Stimulated activated CD4-positive, alpha-beta T cell treated with anti-CD3 and anti-CD28 coated beads, Interleukin-1b, Interleukin-23, amount 100 ng/mL, for 4 hours (primary cell): Measurements from ENCODE around the gene RENBP.

ENCODE experiments used
- DNase-seq, 2 donors: peaks; one replicate each; pipeline ENCODE4 v3.0.0-alpha.2; 2020; ENCODE audit warnings: low read depth in 2 of 2

The RENBP gene

DNA sequence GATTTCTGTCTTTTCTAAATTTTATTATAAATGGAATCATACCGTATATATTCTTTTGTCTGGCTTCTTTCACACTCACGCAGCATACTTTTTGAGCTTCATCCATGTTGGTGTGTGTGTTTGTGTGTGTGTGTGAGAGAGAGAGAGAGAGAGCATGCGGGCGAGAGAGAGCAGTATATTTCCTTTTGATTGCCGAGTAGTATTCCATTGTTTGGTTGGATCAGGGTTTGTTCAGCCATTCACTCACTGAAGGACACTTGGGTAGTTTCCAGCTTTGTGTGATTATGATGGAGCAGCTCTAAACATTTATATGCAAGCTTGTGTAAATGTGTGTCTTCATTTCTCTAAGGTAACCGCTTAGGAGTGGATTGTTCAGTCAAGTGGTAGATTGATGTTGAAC is 55.3 kb downstream of the RENBP start:
- DNase-seq, result no peak

- DNase-seq, result no peak
These were observed 56.1 kb downstream of the RENBP start for GRCh38 chrX:153888344-153888743.

DNA sequence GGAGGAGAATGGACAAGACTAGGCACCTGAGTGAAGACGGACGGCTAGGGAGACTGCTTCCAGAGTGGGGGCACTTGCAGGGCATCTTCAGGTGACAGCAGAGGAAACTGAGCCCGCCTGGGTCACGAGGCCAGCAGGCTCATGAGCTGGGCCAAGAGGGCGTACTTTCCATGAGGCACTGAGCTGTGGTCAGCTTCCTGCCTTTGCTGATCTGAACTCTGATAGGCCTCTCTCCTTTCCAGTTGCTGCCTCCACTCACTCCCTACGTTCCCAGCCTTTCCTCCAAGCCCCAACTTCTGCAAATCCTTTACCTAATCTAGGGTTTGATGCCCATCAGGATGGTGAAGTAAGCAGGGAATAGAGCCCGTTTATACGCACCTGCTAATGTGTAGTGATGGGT is 57.1 kb downstream of the RENBP start:
- DNase-seq, result no peak

GRCh38 chrX:153886915-153887314 is 57.5 kb downstream of the RENBP start:
- DNase-seq, result no peak

DNA sequence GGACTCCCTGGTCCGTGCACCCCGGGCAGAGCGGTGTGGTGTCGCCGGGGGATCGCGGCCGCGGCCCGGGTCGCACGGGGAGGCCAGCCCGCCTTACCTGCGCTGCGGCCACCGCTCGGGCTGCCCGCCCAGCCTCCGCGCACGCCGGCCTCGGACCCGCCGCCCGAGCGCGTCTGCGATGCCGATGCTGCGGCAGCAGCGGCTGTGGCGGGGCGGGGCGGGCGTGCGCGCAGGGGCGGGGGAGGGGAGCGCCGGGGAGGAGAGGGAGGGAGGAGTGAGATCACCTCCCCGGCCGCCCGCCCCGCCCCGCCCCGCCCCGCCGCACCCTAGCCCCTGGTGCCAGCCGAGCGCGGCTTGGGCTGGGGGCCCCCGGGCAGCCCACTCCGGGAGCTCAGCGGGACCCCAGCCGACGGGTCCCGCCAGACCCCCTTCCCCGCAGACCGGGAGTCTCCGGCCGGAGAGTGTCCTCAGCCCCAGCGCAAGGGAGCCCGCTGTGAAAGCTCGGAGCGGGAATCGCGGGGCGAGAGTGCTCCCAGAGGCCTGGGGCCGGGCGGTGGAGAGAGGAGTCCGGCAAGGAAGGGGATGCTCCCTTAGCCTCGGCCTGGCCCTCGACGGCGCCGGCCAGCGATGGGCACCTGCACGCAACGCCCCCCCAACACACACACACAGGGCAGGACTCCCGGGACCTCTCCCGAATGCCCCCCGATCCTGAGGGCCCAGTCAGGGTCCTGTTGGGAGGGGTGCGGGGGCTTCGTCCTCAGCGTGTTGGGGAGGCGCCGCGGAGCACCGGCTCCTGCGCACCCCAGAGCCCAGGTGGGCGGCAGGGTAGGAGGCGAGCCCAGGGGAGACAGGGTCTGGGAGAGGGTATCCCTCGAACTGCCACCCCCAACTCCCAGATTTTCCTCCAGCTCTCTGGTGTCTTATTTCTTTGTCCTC is 58.2 kb downstream of the RENBP start, which contains the start of gene L1CAM:
Gene L1CAM, minus strand, starts transcription at position 206 of the 936 bp plus-strand sequence. CDS start 10,337 bp downstream, outside the sequence.
- peak; percentile 25 to 31 for DNase-seq
